T-helper 2 cell treated with Interferon-gamma antibody and Interleukin-4, amounts not matched to agents 100 ng/mL and 5 ng/mL, for 36 hours (primary cell): ENCODE data around the gene ADD1. TPM values are rescaled to one million over a fixed set of nuclear protein-coding genes. Genes with fewer than 3 reads are reported as not detected.

Experiments used
- intact Hi-C: fragments of 100-400 bp; cut with micrococcal nuclease; formaldehyde crosslinking; loops from one replicate; pipeline ENCODE4 v1.15.1; 2023
- total RNA-seq: library from RNA; stranded (reverse); gene quantifications from 2 replicates; pipeline ENCODE4 v1.2.3, GENCODE V29; 2022

The ADD1 gene
- total RNA-seq, 1 donor from 2014 or later = 250 TPM

DNA sequence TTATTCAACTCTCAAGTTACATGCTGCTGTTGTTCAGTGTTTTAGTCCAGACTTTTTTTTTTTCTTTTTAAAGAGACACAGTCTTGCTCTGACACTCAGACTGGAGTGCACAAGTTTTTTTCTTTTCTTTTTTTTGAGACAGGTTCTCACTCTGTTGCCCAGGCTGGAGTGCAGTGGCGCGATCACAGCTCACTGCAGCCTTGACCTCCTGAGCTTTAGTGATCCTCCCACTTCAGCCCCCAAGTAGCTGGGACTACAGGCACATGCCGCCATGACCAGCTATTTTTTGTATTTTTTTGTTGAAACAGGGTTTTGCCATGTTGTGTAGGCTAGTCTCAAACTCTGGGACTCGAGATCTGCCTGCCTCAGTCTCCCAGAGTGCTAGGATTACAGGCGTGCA is 11.9 kb downstream of the ADD1 start:
- intact Hi-C loops = no loop called here

DNA sequence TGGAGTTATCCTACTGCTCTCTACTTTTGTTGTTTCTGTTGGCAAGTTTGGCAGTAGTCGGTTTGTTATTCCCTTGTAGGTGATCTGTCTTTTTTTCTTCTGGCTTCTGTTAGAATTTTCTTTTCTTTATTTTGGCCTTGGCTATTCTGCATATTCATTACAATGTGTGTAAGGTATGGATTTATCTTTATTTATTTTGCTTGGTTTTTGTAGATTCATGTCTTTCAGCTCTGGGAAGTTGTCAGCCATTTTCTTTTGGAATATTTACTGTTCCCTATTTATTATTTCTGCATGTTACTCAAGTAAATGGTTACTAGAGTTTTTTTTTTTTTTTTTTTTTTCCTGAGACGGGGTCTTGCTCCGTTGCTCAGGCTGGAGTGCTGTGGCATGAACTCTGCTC is 12.6 kb downstream of the ADD1 start:
- intact Hi-C loops = no loop called here

DNA sequence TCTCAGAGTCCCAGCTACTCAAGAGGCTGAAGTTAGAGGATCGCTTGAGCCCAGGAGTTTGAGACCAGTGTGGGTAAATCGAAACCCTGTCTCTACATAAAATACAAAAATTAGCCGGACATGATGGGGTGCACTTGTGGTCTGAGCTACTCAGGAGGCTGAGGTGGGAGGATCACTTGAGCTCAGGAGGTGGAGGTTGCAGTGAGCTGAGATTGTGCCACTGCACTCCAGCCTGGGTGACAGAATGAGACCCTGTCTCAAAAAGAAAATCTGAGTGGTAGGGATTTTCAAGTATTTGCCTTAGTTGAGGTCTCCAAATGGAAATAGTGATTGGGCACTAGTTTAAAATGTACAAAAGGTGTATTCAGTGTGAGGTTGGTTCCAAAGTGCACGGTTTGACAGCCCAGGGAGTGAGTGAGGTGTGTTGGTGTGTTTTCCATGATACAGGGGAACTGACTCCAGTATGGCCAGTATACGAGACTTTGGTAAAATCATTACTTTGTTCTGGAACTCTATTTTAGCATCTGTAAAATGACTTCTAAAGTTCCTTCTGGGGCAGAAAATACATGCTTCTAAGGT is 13.8 kb downstream of the ADD1 start:
- intact Hi-C loops = no loop called here

DNA sequence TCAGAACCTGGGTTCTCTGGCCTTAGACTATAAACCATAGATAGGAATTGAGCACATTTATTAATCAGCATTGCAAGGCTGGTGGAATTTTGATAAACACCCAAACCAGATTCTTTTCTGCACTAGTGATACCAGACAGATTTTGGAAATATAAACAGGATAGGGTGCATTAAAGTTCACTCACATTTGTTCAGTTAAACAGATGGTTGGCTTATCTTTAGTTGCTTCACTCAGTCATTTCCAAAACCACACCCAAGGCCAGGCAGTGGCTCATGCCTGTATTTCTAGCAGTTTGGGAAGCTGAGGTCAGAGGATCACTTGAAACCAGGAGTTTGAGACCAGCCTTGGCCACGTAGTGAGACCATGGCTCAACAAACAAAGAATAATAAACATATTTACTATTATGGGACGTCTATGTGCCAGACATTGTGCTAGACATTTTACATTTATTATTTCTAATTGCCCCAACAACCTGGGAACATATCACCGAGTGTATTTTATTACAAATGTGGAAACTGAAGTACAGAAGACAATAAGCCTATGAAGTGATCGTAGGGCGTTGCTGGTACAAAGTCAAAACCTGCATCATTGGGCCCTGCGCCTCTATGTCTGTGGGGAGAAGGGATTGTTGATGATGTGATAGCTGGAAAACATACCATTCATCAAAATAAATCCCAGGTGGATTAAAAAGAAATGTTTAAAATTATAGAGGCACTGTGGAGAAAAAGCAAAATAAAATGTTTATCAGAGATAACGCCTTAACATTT is 15.0 kb downstream of the ADD1 start:
- intact Hi-C loops = no loop called here

DNA sequence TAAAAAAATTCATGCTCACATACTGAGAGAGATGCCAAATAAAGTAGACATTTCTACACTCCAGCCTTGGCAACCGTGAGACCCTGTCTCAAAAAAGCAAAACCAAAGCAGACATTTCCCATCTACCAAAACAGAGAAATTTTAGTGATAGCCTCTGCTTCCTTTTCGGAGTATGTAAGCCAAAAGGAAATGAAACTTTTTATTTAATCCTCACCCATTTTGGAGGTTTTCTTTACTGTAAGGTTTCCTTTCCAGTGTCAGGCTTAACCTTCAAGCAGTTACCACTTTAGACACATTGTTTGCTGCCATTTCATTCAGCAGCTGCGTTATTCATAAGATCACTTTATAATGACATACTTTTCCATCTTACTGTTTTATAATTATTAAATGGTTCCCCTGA is 15.9 kb downstream of the ADD1 start:
- intact Hi-C loops = no loop called here

DNA sequence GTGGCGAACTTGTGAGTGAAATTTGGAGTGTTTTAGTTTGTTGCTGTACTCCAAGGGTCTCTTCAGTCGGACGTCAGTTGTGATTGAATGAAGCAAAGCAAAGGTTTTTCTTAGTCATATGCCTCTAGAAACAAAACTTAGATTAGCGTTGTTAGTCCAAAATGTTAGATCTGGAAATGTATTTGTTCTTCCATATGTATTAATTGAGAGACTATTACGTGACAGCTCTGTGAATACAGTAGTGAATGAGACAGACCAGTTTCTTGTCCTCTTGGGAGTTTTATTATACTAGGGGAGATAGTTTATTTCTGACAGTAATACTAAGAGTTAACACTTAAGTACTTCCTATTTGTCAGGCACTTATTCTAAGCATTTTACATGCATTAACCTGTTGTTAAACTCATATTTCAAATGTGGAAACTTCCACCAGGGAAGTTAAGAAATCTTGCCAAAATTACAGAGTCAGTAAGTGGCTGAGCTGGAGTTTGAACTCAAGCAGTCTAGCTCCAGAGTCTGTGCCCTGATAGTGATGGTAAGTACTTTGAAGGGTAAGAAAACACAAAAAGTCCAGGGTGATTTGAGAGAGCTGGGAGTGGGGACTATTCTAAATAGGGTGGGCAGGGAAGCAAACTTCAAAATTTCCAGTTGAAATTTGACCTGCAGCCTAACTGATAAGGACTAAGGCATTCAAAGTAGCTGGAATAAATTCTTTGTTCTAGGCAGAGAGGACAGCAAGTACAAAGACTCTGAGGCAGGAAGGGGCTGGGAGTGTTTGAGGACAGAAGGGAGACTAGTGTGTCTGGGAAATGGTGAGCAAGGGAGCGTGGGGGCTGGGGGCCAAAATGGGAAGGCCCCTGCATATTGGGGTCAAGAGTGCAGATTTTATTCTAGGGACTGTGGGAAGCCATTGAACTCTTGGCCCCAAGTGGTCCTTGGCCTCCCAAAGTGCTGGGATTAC is 17.0 kb downstream of the ADD1 start:
- intact Hi-C loops = no loop called here

DNA sequence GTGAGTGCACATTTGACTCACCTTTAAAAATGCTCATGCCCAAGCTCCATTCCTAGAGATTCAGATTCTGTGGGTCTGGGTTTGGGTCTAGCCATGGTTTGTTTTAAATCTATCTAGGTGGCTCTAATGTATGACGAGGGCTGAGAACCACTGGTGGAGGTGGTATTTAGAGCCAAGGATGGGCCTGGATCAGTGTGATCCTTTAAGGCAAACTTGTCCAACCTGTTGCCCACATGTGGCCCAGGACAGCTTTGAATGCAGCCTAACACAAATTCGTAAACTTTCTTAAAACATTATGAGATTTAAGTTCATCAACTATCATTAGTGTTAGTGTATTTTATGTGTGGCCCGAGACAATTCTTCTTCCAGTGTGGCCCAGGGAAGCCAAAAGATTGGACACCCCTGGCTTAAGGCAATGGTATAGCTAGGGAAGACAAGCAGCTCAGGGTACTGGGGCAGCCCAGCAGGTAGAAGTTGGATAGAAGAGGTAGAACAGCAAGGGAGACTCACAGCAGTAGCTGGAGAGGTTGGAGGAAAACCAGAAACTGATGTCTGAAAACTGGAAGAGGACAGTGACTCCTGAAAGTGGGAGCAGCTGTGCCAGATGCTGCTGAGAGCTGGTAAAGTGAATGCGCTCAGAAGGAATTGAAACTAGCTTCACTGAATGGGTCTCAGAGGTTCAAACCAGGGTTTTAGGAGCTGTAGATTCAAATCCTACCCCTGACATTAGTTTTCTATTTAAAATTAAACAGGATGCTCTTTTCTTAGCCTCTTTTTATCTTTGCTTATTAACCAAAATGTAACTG is 18.2 kb downstream of the ADD1 start:
- intact Hi-C loops = no loop called here

DNA sequence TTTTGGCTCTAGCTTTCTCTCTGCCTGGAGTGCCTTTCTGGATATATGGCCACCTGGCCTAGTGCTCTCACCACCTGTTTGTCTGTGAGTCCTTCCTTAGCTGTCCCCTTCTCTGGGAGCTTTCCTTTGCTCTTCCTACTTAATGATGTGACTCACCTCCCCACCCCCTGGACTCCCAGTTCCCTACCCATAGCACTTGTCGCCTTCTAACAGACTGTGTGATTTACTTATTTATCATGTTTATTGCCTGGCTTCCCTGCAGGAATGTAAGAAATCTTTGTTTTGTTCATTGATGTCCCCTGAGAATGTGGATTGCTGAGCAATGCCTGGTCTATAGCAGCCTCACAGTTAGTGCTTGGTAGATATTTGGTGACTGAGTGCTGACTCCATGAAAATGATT is 18.9 kb downstream of the ADD1 start:
- intact Hi-C loops = no loop called here

DNA sequence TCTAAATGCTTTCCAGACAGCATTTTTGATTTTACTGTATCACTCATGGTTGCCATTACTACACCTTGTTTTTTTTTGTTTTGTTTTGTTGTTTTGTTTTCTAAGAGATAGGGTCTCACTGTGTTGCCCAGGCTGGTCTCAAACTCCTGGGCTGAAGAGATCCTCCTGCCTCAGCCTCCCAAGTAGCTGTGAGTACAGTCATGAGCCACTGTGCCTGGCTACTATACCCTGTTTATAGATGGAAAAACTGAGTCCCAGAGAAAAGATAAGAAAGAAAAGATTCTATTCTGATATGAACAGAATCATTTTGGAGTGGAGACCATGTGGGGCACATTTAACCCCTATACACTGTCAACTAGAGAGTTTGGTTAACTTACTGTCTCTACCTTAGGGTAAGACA is 20.0 kb downstream of the ADD1 start:
- intact Hi-C loops = no loop called here

DNA sequence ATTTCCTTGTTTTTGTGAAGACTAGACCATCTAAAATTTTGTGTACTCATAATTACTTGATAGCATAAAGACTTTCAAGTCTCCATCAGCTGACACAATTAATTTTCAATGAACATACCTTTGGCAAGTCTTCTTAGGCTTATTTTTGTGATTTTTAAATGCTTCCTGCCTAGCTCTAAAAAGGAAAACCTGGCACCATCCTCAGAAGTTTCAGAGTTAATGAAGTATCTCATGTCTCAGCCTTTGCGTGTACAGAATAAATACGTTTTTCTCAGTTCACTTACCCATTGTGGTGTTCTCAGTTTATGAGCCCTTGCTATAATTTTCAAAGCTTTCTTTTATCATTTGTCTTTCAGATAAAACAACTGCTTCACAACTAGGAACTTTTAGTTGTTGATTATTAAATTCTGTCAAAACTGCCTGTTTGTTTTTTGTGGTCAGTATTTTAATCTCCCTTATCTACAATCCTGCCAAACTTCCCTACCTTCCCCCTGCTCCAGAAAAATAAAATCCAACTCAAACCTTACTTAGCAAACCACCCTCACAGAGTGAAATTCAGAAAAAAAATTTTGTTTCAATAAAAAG is 21.6 kb downstream of the ADD1 start:
- intact Hi-C loops = no loop called here

DNA sequence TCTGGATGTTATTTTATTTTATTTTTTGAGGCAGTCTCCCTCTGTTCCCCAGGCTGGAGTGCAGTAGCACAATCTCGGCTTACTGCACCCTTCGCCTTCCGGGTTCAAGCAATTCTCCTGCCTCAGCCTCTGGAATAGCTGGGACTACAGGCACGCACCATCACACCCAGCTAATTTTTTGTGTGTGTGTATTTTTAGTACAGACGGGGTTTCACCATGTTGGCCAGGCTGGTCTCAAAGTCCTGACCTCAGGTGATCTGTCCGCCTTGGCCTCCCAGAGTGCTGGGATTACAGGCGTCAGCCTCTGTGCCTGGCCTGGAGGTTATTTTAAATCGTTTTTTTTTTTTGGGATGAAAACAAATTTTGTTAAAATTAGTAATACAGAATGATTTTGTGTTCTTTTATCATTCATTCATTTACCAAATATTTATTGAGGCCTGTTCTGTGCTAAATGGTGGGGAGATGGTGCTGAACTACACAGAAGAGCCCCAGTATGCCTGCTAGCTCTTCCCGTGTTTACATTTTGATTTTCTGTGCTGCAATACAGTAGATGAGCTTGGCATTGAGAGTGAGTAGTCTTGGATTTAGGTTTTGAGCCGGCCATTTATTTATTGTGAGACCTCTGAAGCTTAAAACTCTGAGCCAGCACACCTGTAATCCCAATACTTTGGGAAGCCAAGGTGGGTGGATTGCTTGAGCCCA is 22.7 kb downstream of the ADD1 start:
- intact Hi-C loops = no loop called here

DNA sequence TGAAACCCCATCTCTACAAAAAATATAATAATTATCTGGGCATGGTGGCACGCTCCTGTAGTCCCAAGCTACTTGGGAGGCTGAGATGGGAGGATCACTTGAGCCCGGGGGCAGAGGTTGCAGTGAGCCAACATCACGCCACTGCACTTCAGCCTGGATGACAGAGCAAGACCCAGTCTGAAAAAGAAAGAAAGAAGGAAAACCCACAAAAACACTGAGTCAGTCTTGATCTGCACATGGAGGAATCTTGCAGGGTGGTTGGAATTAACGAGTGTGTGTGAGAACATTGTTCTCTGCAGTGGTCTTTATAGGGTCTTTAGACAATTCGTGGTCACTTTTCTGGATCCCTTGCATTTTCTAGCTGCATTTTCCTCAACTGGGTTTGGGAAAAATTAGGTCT is 23.2 kb downstream of the ADD1 start:
- intact Hi-C loops = no loop called here

DNA sequence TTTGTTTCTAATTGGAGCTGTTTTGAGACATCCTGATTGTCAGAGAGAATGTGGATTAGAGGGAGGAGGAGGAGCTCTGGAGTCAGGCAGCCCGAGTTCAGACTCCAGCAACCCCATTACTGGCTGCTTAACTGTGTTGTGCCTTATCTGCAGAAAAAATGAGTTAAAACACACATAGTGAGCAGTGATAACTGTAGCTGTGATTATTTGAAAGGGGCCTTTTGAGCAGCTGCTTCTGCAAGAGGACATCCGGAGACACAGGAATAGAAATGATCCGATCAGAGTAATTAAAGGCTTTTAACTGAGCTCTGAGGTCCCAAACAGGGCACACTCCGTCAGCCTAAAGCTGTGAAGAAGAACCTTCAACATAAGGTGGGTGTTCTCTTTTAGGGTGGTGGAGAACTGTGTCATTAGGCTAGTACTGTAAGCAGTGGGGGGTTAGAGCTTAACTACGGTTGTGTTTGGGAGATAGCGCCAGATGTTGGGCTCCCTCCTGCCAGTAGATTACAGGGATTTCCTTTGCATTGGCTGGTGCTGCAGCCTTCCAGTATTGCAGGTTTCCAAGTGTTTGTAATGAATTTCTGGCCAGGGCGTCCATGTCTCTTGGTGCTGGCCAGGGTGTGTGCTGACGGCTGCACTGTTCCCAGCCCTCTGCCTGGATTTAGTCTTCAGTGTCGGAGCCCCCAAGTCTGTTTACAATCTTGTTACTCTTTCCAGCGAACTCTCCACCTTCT is 24.3 kb downstream of the ADD1 start:
- intact Hi-C loops = no loop called here

DNA sequence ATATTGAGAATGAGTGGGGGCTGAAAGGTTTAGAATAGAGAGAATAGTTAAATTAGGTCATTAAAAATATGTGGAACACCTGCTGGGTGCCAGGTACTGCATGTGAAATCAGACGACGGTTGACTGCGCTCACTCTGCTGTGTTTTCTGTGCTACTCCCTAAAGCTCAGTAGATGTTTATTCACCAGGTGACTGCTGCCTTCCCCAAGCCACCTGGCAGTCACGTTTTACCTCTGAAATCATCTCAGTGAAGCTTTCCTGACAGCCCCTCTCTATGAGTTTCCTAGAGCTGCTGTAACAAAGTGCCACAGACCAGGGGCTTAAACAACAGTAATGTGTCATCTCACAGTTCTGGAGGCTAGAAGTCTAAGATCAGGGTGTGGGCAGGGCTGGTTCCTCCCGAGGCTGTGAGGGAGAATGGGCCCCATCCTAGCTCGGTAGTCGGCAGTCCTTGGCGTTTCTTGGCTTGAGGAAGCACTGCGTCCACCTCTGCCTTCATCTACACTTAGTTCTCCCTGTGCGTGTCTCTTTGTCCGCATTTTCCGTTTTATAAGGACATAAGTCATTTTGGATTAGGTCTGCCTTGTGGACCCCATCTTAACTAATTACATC is 25.3 kb downstream of the ADD1 start:
- intact Hi-C loops = no loop called here

DNA sequence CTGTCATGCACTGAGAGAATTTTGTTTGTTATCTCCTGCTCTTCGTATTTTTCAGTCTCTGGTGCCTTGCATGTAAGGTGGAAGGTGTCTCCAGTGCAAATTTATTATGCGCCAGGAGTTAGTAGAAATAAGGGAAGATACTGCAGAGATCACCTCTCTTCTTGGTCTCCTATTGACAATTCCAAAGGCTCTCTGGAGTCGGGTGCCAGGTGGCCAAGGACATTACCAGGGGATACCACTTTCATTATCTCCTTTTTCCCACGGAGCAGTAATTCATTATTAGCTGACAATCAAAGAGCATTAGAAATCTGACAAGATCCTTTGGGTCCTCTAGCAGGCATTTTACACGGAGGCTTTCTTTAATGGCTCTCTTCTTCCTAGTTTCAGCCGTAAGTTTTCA is 26.0 kb downstream of the ADD1 start:
- intact Hi-C loops = no loop called here

DNA sequence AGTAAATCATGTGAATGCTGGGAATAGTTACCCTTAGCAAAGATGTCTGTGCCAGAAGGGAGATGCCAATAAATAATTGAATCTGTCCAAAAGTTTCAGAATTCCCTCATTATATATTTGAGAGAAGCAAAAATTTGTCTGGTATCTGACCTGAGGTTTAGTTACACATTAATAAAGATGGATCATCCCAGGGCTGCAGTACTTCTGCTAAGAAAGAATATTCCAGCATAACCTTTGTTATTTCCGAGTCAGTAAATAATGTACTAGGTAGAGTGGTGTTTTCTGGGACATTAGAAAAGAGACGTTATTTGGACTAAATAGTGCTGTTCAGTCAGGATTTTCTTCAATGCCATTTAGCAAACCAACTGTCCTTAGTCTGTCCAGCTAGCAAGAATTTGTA is 26.4 kb downstream of the ADD1 start:
- intact Hi-C loops = no loop called here

DNA sequence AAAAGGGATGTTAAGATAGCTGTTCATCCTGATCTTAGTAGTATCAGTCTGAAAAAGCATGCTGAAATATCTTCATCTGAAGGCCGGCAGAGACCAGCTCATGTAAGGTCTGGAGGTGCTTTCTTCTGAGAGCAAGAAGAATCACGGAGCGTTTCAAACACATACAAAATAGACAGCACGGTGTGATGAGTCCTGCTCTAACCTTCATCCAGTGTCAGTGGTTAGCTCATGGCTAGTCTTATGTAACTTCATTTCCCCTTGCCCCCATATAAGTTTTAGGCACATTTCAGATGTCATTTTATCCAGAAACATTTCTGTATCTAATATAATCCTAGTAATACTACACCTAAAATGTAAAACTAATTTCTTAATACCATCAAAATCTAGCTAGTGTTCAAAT is 27.8 kb downstream of the ADD1 start:
- intact Hi-C loops = no loop called here

DNA sequence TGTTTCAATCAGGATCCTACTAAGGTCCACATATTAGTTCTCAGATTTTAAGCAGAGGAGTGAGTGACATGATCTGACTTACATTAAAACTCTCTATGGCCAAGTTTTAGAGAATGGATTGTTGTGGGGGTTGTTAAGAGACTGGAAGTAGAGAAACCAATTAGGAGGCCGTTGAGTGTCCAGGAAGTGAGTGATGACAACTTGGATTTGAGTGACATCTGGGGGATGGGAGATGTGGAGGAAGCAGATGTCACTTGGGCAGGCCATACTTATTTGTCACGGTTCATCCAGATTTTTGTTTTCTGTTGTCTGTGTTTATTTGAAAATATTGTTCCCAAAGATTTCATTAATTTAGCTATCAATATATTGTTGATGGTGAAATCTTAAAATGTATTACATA is 28.3 kb downstream of the ADD1 start:
- intact Hi-C loops = no loop called here

DNA sequence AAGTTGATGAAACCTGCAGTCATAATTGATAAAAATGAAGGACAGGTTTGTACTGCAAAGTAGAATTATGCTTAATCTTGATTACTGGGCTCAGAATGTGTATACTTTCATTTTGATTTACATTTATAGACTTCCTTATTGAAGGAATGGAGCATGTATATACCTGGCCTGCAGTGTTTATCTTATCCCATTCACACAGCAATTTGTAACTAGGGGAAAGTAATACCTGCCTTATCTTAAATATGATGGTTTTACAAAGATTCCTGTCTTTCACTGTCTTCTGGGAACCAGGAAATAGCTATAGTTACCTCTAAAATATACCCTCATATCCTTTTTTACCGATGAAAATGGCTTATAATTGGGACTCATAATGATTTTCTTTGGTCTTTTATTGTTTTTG is 29.7 kb downstream of the ADD1 start:
- intact Hi-C loops = no loop called here
